ENCODE results near the gene VSIG4. TPM values are rescaled to one million over a fixed set of nuclear protein-coding genes. Genes with fewer than 3 reads are reported as not detected.

Gene VSIG4
- total and polyA plus RNA-seq, 2 of the 13 experiments (the other 11 are each of a cell fraction or from before 2014, with no cell fraction given), result not detected

MicroRNA genes within 50 kb of the gene (microRNA counts, 767-probe panel; counts per million panel counts)
- not detected for microRNA hsa-miR-223-3p

Other genes with a start within 250 kb of the VSIG4 start
- not detected in 2 replicates for gene HEPH, start 124.2 kb upstream of the VSIG4 start, total RNA-seq (2016; rRNA removed; fragmentation: Illumina TruSeq; extraction: Trizol)
- 0.03 TPM in 1 of 2 replicates, not detected in the other for gene HEPH, start 124.2 kb upstream of the VSIG4 start, polyA plus RNA-seq (2011; rRNA removed)

Data from HepG2 (cell line).